Ovary (tissue), 3 donors: ENCODE results near the gene WDR93.

Experiments used
- CTCF ChIP-seq, 3 donors: fragments of 450-650 bp in 2 of 3; fragments of 200-600 bp in 1 of 3; IDR thresholded peaks; one replicate each; pipeline versions ENCODE4 v1.5.1 to v1.8.0; 2016 to 2022; ENCODE audit warnings: antibody characterized with exemption in 3 of 3, mild to moderate bottlenecking in 1 of 3
- POLR2A ChIP-seq: fragments of 450-650 bp; IDR thresholded peaks from one replicate; pipeline ENCODE4 v1.6.1; 2017; ENCODE audit warnings: antibody characterized with exemption, mild to moderate bottlenecking, moderate library complexity
- donor health status: DM: no; HTN: no; CAD: no.

GRCh38 chr15:89783861-89784685, 93.5 kb downstream of the WDR93 start:
- TF ChIP-seq POLR2A (no peak), CTCF (IDR thresholded peaks at IDR 0.05) (no peak)
